HepG2 (cell line): ENCODE results near the gene CAST.

Experiments used
- ATF3 ChIP-seq: sonication (generic); formaldehyde crosslinking; IDR thresholded peaks from 2 replicates; pipeline ENCODE4 v1.4.0; 2020; ENCODE audit warnings: missing genetic modification reagents
- CTCF ChIP-seq: sonication (generic); formaldehyde crosslinking; IDR thresholded peaks from 2 replicates; pipeline ENCODE4 v1.5.0; 2020; ENCODE audit warnings: mild to moderate bottlenecking, missing genetic modification reagents, moderate library complexity
- EP300 ChIP-seq, 3 experiments: sonication (generic) in 1 of 3; formaldehyde crosslinking in 1 of 3; IDR thresholded peaks; 2 replicates each; pipeline versions ENCODE4 v1.5.1 to v1.6.1; 2011 to 2020; ENCODE audit warnings: low read depth in 2 of 3, low read length in 2 of 3, borderline replicate concordance in 1 of 3, improper control_type of control experiment in 1 of 3, mild to moderate bottlenecking in 1 of 3, missing genetic modification reagents in 1 of 3, moderate library complexity in 1 of 3
- HCFC1 ChIP-seq: fragments of 150-350 bp; IDR thresholded peaks from 2 replicates; pipeline ENCODE4 v1.6.1; 2014; ENCODE audit warnings: low read depth, low read length
- IRF9 ChIP-seq: sonication (generic); formaldehyde crosslinking; IDR thresholded peaks from 2 replicates; pipeline ENCODE4 v1.8.0; 2022; ENCODE audit warnings: missing genetic modification reagents, mild to moderate bottlenecking, borderline replicate concordance
- NCOA1 ChIP-seq: sonication (generic); formaldehyde crosslinking; IDR thresholded peaks from 2 replicates; pipeline ENCODE4 v1.9.0; 2021; ENCODE audit warnings: missing genetic modification reagents
- POLR2A ChIP-seq, 2 experiments: IDR thresholded peaks; 2 replicates each; pipeline ENCODE4 v1.6.1; 2011; ENCODE audit warnings: low read depth in 2 of 2, low read length in 2 of 2, mild to moderate bottlenecking in 1 of 2, moderate library complexity in 1 of 2; ENCODE audit not compliant: insufficient read depth in 1 of 2
- POLR2AphosphoS5 ChIP-seq: IDR thresholded peaks from 2 replicates; pipeline ENCODE4 v1.6.1; 2012; ENCODE audit warnings: low read depth, low read length
- REST ChIP-seq, 2 experiments: IDR thresholded peaks; 2 replicates each; pipeline ENCODE4 v1.6.1; 2011 to 2012; ENCODE audit warnings: low read length in 2 of 2, borderline replicate concordance in 1 of 2, low read depth in 1 of 2, mild to moderate bottlenecking in 1 of 2, moderate library complexity in 1 of 2
- SIN3A ChIP-seq: IDR thresholded peaks from 2 replicates; pipeline ENCODE4 v1.6.1; 2011; ENCODE audit warnings: low read depth, mild to moderate bottlenecking, control low read depth, low read length, borderline replicate concordance
- TP53 ChIP-seq: sonication (generic); formaldehyde crosslinking; conservative IDR thresholded peaks from 2 replicates; pipeline ENCODE4 v1.4.0; 2020; ENCODE audit warnings: missing genetic modification reagents
- XRCC5 ChIP-seq: fragments of 200-400 bp; formaldehyde crosslinking; optimal IDR thresholded peaks from 2 replicates; pipeline ENCODE3; 2017; ENCODE audit warnings: mild to moderate bottlenecking, low read length
- ZBTB44 ChIP-seq: sonication (generic); formaldehyde crosslinking; IDR thresholded peaks from 2 replicates; pipeline ENCODE4 v1.4.0; 2020; ENCODE audit warnings: missing genetic modification reagents
- ZNF790 ChIP-seq: sonication (generic); formaldehyde crosslinking; IDR thresholded peaks from 2 replicates; pipeline ENCODE4 v1.8.0; 2022; ENCODE audit warnings: missing genetic modification reagents, mild to moderate bottlenecking, borderline replicate concordance

- TF ChIP-seq POLR2A (IDR thresholded peaks at IDR 0.05; ENCODE audit: insufficient read depth in 1 of 2, low read depth in 2 of 2, low read length in 2 of 2) (no peak), SIN3A (no peak), HCFC1 (no peak), CTCF (no peak), ZBTB44 (CRISPR knock-in tag) (no peak), IRF9 (CRISPR knock-in tag) (no peak), NCOA1 (CRISPR knock-in tag) (no peak), XRCC5 (no peak), POLR2AphosphoS5 (no peak), ZNF790 (CRISPR knock-in tag) (no peak), TP53 (CRISPR knock-in tag) (no peak), ATF3 (no peak), REST (IDR thresholded peaks at IDR 0.05; ENCODE audit: borderline replicate concordance in 1 of 2, low read depth in 1 of 2, low read length in 2 of 2) (no peak), EP300 (IDR thresholded peaks at IDR 0.05; ENCODE audit: low read depth in 2 of 2, low read length in 2 of 2) (no peak), EP300 (CRISPR knock-in tag; IDR thresholded peaks at IDR 0.05; ENCODE audit: borderline replicate concordance) (no peak)
Observed at GRCh38 chr5:96626956-96627355, 35.2 kb upstream of the CAST start.
